A673 (cell line): ENCODE measurements around the gene SHFL. TPM values are rescaled to one million over a fixed set of nuclear protein-coding genes. Genes with fewer than 3 reads are reported as not detected.

Experiments
- BruUV-seq: library from RNA; stranded (reverse); fragments of 400-500 nt; replicated peaks from 2 replicates; lab custom pipeline; 2021; lab: Mats Ljungman, UMichigan
- CTCF ChIA-PET: fragments of 300-600 bp; sonication (Branson Sonifier 250); formaldehyde crosslinking; loops from one replicate; lab custom pipeline; 2022; ENCODE audit warnings: antibody characterized with exemption; lab: Charles Lee
- POLR2A ChIA-PET: fragments of 300-600 bp; sonication (Branson Sonifier 250); formaldehyde crosslinking; loops from one replicate; lab custom pipeline; 2022; ENCODE audit warnings: antibody characterized with exemption; ENCODE audit not compliant: low non-redundant PET; lab: Charles Lee
- DNase-seq: peaks from one replicate; pipeline ENCODE4 v3.0.0-alpha.2; 2015; ENCODE audit warnings: low spot score
- H3K27ac ChIP-seq: fragments of 200-600 bp; sonication (generic); 2 replicates; pipeline ENCODE4 v1.5.1; 2016; ENCODE audit warnings: mixed run types, low read depth, mild to moderate bottlenecking, mixed read lengths, antibody characterized with exemption, low read length; ENCODE audit not compliant: poor library complexity, severe bottlenecking
- H3K27me3 ChIP-seq: fragments of 200-600 bp; sonication (generic); replicated peaks from 2 replicates; pipeline ENCODE4 v1.6.1; 2017; ENCODE audit warnings: mixed run types, low read depth, mild to moderate bottlenecking, mixed read lengths, antibody characterized with exemption, low read length; ENCODE audit not compliant: insufficient read depth, poor library complexity
- H3K36me3 ChIP-seq: fragments of 200-600 bp; sonication (generic); 2 replicates; pipeline ENCODE4 v1.6.1; 2016; ENCODE audit warnings: mixed run types, mild to moderate bottlenecking, mixed read lengths, antibody characterized with exemption, low read length; ENCODE audit not compliant: insufficient read depth, poor library complexity, severe bottlenecking
- H3K4me1 ChIP-seq: fragments of 200-600 bp; sonication (generic); 2 replicates; pipeline ENCODE4 v1.6.1; 2017; ENCODE audit warnings: mixed run types, mild to moderate bottlenecking, mixed read lengths, antibody characterized with exemption, low read length; ENCODE audit not compliant: insufficient read depth, poor library complexity, severe bottlenecking
- H3K4me3 ChIP-seq: fragments of 200-600 bp; sonication (generic); 2 replicates; pipeline ENCODE4 v1.5.1; 2016; ENCODE audit warnings: low read depth, mixed run types, mild to moderate bottlenecking, mixed read lengths, low read length; ENCODE audit not compliant: poor library complexity, severe bottlenecking
- H3K9me3 ChIP-seq: fragments of 200-600 bp; sonication (generic); 2 replicates; pipeline ENCODE4 v1.6.1; 2016; ENCODE audit warnings: mixed run types, low read depth, mild to moderate bottlenecking, mixed read lengths, antibody characterized with exemption, low read length; ENCODE audit not compliant: poor library complexity, severe bottlenecking
- EZH2 ChIP-seq: fragments of 200-600 bp; sonication (generic); IDR thresholded peaks from 2 replicates; pipeline ENCODE4 v1.6.1; 2017; ENCODE audit warnings: borderline replicate concordance, low read depth, mild to moderate bottlenecking, mixed read lengths, antibody characterized with exemption, low read length; ENCODE audit not compliant: poor library complexity, severe bottlenecking
- intact Hi-C: fragments of 100-400 bp; cut with micrococcal nuclease; formaldehyde crosslinking; loops from one replicate; pipeline ENCODE4 v1.10.0; 2022; ENCODE audit not compliant: unreplicated experiment
- total RNA-seq: library from RNA; stranded (reverse); gene quantifications from 2 replicates; pipeline ENCODE4 v1.2.3, GENCODE V29; 2021
- TF ChIP-seq, protein P1 (sequence below): fragments of 300-800, 200-600 bp; sonication (generic); conservative IDR thresholded peaks from 2 replicates; pipeline ENCODE4 v1.5.1; 2017; ENCODE audit warnings: low read depth, mild to moderate bottlenecking, antibody characterized with exemption, low read length, moderate library complexity, mixed read lengths

The SHFL gene
- total RNA-seq, 1 experiment from 2014 or later, result 15.2 TPM

DNA sequence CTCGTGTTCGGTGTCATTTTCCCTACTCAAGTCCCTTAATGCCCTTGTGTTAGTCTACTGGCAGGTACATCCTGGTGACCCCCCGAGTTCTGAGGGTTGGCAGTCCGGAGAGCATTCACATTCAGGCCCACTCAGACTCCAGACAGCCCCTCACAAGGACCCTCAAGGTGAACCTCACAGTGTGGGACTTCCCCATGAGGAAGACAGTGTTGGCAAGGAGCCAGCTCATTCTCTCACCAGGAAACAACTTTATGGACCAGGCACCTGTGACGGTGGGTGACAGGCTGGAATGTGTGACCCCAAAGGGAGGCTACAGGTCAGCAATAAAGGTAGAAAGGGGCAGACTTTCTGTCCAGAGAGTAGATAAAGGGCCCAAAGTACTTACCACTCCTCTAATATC, 48.3 kb upstream of the SHFL start:
- no peak for DNase-seq
- Histone ChIP-seq H3K27ac (no peak overlapping the region), H3K9me3 (no peaks in the 10 kb centered on the region), H3K4me3 (no peak overlapping the region), H3K36me3 (no peaks in the 10 kb centered on the region), H3K4me1 (no peaks in the 10 kb centered on the region), H3K27me3 (peaks cover 6% of the 10 kb centered on the region)
- no peak for TF ChIP-seq EZH2
- TF ChIP-seq, protein P1, sequence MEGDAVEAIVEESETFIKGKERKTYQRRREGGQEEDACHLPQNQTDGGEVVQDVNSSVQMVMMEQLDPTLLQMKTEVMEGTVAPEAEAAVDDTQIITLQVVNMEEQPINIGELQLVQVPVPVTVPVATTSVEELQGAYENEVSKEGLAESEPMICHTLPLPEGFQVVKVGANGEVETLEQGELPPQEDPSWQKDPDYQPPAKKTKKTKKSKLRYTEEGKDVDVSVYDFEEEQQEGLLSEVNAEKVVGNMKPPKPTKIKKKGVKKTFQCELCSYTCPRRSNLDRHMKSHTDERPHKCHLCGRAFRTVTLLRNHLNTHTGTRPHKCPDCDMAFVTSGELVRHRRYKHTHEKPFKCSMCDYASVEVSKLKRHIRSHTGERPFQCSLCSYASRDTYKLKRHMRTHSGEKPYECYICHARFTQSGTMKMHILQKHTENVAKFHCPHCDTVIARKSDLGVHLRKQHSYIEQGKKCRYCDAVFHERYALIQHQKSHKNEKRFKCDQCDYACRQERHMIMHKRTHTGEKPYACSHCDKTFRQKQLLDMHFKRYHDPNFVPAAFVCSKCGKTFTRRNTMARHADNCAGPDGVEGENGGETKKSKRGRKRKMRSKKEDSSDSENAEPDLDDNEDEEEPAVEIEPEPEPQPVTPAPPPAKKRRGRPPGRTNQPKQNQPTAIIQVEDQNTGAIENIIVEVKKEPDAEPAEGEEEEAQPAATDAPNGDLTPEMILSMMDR, result no peak
- CTCF ChIA-PET, result interaction anchor here (0.6 to 0.8 kb wide), 2 partner anchors 11 to 37 kb away, joined by 3 to 5 read pairs; no protein-coding TSS in a partner anchor
- POLR2A ChIA-PET, result no interaction called here
- intact Hi-C loops, result no loop called here
- BruUV-seq, result no TSS peak

DNA sequence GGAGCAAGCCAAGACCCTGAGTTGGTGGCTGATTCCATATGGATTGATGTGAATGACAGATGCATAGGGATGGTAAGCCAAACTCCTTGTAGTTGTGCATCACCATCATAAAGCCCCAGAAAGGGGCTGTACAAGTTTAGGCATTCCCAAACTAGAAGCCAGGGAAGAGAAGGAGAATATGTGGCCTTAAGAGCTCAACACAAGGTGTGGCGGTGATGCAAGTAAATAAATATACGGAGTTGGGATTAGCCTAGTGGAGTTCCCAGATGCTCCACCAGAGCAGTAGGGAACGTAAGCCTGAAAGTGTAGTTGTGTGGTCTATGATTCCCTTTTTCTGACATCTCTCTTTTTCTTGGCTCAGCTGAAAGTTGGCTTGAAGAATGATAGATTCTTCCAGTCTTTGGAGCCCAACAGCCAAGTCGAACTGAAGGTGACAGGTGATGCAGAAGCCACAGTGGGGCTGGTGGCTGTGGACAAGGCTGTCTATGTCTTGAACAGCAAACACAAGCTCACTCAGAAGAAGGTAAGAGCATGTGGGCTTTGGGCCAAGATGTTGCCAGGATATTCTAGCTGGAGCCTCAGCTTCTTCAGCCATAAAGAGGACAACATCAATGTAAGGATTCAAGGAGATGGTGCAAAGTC, 42.7 kb upstream of the SHFL start:
- no peak for TF ChIP-seq EZH2
- TF ChIP-seq, protein P1, result no peak
- intact Hi-C loops, result no loop called here
- Histone ChIP-seq H3K4me3 (no peak overlapping the region), H3K9me3 (peaks cover 11% of the 10 kb centered on the region), H3K36me3 (no peaks in the 10 kb centered on the region), H3K4me1 (no peaks in the 10 kb centered on the region), H3K27ac (no peak overlapping the region), H3K27me3 (no peaks in the 10 kb centered on the region)
- POLR2A ChIA-PET, result no interaction called here
- DNase-seq, result peak; percentile 28
- CTCF ChIA-PET, result no interaction called here
- BruUV-seq, result no TSS peak

DNA sequence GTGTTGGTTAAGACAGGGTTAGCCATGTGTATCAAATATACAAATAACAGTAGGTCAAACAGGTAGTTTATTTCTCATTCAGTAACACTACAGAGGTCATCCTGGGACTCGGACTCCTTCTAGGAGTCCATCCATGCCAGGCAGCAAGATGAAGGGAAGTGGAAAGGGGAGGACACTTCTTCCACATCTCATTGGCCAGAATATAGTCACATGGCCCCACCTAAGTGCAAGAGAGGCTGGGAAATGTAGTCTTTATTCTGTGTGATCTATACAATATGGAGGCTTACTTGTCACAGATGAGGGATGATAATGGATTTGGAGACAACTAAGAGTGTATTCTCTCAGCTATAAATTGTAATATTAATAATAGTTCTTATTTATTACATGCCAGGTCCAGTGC, 41.7 kb upstream of the SHFL start:
- Histone ChIP-seq H3K9me3 (peaks cover 11% of the 10 kb centered on the region), H3K27me3 (no peaks in the 10 kb centered on the region), H3K4me3 (no peak overlapping the region), H3K36me3 (no peaks in the 10 kb centered on the region), H3K27ac (no peak overlapping the region), H3K4me1 (no peaks in the 10 kb centered on the region)
- TF ChIP-seq EZH2, result no peak
- TF ChIP-seq, protein P1, result no peak
- CTCF ChIA-PET, result no interaction called here
- peak; percentile 33 for DNase-seq
- POLR2A ChIA-PET, result no interaction called here
- no TSS peak for BruUV-seq
- intact Hi-C loops, result no loop called here
